D721Med (cell line): ENCODE data around the gene MLYCD.
"Not testable (repeated sequence)": the region's sequence is repeated elsewhere in the genome, so short reads cannot be mapped to it uniquely, and the experiment has no call there.

Experiments used
- DNase-seq: peaks from one replicate; pipeline ENCODE4 v3.0.0; 2011; ENCODE audit warnings: low spot score; ENCODE audit not compliant: insufficient read length
- FAIRE-seq: peaks from 2 replicates; lab custom pipeline; 2011; peaks lifted over from hg19 to GRCh38; lab: Jason Lieb, UNC
- TF ChIP-seq, protein P1 (sequence below): IDR thresholded peaks from 2 replicates; pipeline ENCODE4 v1.5.1; 2012; ENCODE audit warnings: mild to moderate bottlenecking, control low read depth; ENCODE audit not compliant: insufficient read depth; ENCODE audit errors: missing control alignments

Gene MLYCD

GRCh38 chr16:83945587-83945986, 46.7 kb downstream of the MLYCD start:
- no peak for FAIRE-seq
- no peak for DNase-seq
- TF ChIP-seq, protein P1, sequence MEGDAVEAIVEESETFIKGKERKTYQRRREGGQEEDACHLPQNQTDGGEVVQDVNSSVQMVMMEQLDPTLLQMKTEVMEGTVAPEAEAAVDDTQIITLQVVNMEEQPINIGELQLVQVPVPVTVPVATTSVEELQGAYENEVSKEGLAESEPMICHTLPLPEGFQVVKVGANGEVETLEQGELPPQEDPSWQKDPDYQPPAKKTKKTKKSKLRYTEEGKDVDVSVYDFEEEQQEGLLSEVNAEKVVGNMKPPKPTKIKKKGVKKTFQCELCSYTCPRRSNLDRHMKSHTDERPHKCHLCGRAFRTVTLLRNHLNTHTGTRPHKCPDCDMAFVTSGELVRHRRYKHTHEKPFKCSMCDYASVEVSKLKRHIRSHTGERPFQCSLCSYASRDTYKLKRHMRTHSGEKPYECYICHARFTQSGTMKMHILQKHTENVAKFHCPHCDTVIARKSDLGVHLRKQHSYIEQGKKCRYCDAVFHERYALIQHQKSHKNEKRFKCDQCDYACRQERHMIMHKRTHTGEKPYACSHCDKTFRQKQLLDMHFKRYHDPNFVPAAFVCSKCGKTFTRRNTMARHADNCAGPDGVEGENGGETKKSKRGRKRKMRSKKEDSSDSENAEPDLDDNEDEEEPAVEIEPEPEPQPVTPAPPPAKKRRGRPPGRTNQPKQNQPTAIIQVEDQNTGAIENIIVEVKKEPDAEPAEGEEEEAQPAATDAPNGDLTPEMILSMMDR: no peak

GRCh38 chr16:83946154-83946780, 47.4 kb downstream of the MLYCD start:
- FAIRE-seq (no peak), DNase-seq (no peak)
- TF ChIP-seq, protein P1: no peak

GRCh38 chr16:83946781-83947566, 48.1 kb downstream of the MLYCD start:
- DNase-seq (no peak), FAIRE-seq (no peak)
- TF ChIP-seq, protein P1: no peak

GRCh38 chr16:83947642-83948234, 48.8 kb downstream of the MLYCD start:
- FAIRE-seq: no peak
- DNase-seq: no peak
- TF ChIP-seq, protein P1: no peak

DNA sequence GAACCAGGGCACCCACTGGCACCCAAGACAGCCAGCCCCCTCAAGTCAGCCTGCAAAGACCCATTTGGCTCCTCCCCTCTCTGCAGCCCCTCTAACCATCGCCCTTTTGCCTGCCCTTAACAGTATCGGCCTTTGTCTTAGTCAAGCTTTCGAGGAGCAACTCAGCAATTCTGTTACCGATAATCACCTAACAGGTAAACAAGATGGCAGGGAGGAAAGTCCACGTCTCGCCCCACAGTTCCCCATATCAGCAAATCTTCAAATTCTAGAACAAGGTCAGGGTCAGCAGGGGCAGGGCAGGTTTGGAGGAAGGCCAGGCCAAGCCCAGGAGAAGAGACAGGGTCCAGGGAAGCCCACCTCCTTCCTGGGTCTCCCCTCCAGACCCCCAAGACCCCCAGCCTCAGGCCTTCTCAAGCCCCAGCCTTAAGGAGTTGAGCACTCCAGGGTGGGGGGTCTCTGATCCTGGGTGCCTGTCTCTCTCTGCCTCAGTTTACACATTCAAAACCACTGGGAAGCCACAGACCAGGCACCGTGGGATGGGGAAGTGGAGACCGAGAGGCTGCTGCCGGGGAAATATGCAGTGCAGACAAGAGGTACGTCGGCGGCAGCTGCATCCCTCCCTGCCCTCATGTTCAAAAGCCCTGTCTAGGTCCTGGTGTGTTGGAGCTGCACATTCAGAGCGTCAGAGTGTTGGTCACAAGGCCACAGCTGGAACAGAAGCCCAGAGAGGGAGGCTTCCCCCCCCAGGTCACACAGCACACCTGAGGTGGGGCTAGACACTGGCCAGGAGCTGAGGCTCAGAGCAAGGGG, 50.2 kb downstream of the MLYCD start:
- DNase-seq (no peak), FAIRE-seq (no peak)
- TF ChIP-seq, protein P1: no peak

- DNase-seq (no peak), FAIRE-seq (no peak)
- TF ChIP-seq, protein P1: no peak
Observed at GRCh38 chr16:83949724-83950001, 50.7 kb downstream of the MLYCD start.

DNA sequence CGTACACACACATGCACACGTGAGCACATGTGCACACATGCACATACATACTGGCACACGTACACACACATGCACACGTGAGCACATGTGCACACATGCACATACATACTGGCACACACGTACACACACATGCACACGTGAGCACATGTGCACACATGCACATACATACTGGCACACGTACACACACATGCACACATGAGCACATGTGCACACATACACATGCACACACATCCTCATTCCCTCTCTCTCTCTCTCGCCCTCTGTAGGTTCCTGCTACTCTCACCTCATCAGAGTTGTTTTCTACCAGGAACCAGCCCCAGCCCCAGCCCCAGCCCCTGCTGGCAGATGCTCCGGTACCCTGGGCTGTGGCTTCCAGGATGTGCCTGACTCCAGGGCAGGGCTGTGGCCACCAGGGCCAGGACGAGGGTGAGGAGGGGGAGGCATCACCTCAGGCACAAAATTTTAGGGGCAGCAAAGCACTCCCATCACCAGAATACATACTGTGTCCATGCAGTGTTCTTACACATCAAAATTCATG, 52.0 kb downstream of the MLYCD start:
- FAIRE-seq, DNase-seq: not testable (repeated sequence)
